K562 (cell line): ENCODE results near the gene TIMM50. TPM values are rescaled to one million over a fixed set of nuclear protein-coding genes. Genes with fewer than 3 reads are reported as not detected.
A peak's percentile ranks its signal among the peaks of the same experiment; 100 is the strongest.

Experiments used
- ARID4B ChIP-seq: sonication (generic); formaldehyde crosslinking; IDR thresholded peaks from 2 replicates; pipeline ENCODE4 v1.8.0; 2022; ENCODE audit warnings: mild to moderate bottlenecking, missing genetic modification reagents
- ATF6 ChIP-seq: sonication (generic); formaldehyde crosslinking; IDR thresholded peaks from 2 replicates; pipeline ENCODE4 v1.4.0; 2020; ENCODE audit warnings: mild to moderate bottlenecking, missing genetic modification reagents
- ETV6 ChIP-seq, 3 experiments: fragments of 150-350 bp in 1 of 3; sonication (generic) in 1 of 3; formaldehyde crosslinking in 1 of 3; IDR thresholded peaks; 2 replicates each; pipeline versions ENCODE4 v1.6.1 to v1.8.0; 2014 to 2022; ENCODE audit warnings: borderline replicate concordance in 2 of 3, low read depth in 2 of 3, antibody characterized with exemption in 1 of 3, low read length in 1 of 3, mild to moderate bottlenecking in 1 of 3, missing genetic modification reagents in 1 of 3
- HCFC1 ChIP-seq: IDR thresholded peaks from 2 replicates; pipeline ENCODE4 v1.6.1; 2012; ENCODE audit warnings: low read depth, low read length, improper control_type of control experiment
- HNRNPK ChIP-seq: fragments of 200-400 bp; formaldehyde crosslinking; IDR thresholded peaks from one replicate; pipeline ENCODE4 v1.6.1; 2018; ENCODE audit warnings: mild to moderate bottlenecking, low read depth, low read length; ENCODE audit not compliant: poor library complexity, severe bottlenecking
- IFI16 ChIP-seq: fragments of 250-450 bp; sonication (Bioruptor Pico); IDR thresholded peaks from 2 replicates; pipeline ENCODE4 v2.1.2; 2022; ENCODE audit warnings: mild to moderate bottlenecking, inconsistent platforms
- NR0B1 ChIP-seq: fragments of 450-650 bp; IDR thresholded peaks from one replicate; pipeline ENCODE4 v1.6.1; 2018; ENCODE audit warnings: mild to moderate bottlenecking, moderate library complexity; ENCODE audit not compliant: partially characterized antibody
- PYGO2 ChIP-seq: fragments of 450-650 bp; IDR thresholded peaks from 2 replicates; pipeline ENCODE4 v1.6.1; 2016; ENCODE audit warnings: mild to moderate bottlenecking, missing genetic modification characterization, moderate library complexity, missing compliant biosample characterization
- SAP30 ChIP-seq: fragments of 200-600 bp; sonication (generic); IDR thresholded peaks from 2 replicates; pipeline ENCODE4 v1.6.1; 2012; ENCODE audit warnings: borderline replicate concordance, low read depth, mild to moderate bottlenecking, moderate library complexity, low read length, control low read depth, inconsistent platforms; ENCODE audit not compliant: insufficient read depth, poor library complexity, severe bottlenecking
- TAF7 ChIP-seq: fragments of 450-650 bp; IDR thresholded peaks from 2 replicates; pipeline ENCODE4 v1.6.1; 2016; ENCODE audit warnings: missing genetic modification characterization, missing compliant biosample characterization
- TCFL5 ChIP-seq: fragments of 250-450 bp; sonication (Bioruptor Pico); conservative IDR thresholded peaks from 2 replicates; pipeline ENCODE4 v1.6.1; 2021; ENCODE audit warnings: mild to moderate bottlenecking, moderate library complexity, matching md5 sums
- ZC3H4 ChIP-seq: sonication (generic); formaldehyde crosslinking; IDR thresholded peaks from 2 replicates; pipeline ENCODE4 v1.9.0; 2021; ENCODE audit warnings: missing genetic modification reagents, borderline replicate concordance
- ZNF79 ChIP-seq: fragments of 250-450 bp; sonication (Bioruptor Pico); IDR thresholded peaks from 2 replicates; pipeline ENCODE4 v1.4.0; 2020; ENCODE audit warnings: low read depth, mild to moderate bottlenecking, moderate library complexity
- polyA plus RNA-seq, 8 experiments: library from polyadenylated mRNA; depleted of rRNA in 4 of 8; stranded (reverse) in 5 of 8; unstranded in 3 of 8; fragments of >200 nt; fragmentation: Nextera tagmentation in 2 of 8; fragmentation: Illumina TruSeq in 1 of 8; extraction: Ambion mirVana in 2 of 8; extraction: Trizol in 1 of 8; gene quantifications; 2 replicates each; pipeline versions ENCODE4 v1.2.1 to v1.2.3, GENCODE V29; 2011 to 2014; ENCODE audit warnings: inconsistent platforms in 1 of 8, missing spikeins in 1 of 8
- total RNA-seq, 7 experiments: library from RNA; depleted of rRNA in 6 of 7; stranded (reverse); fragments of >200 nt in 6 of 7; fragmentation: Illumina TruSeq in 2 of 7; extraction: Trizol in 2 of 7; gene quantifications; 2 replicates each; pipeline versions ENCODE4 v1.2.1 to v1.2.3, GENCODE V29; 2011 to 2021; ENCODE audit warnings: low replicate concordance in 1 of 7
- TF ChIP-seq, protein P1 (sequence below): sonication (generic); formaldehyde crosslinking; IDR thresholded peaks from 2 replicates; pipeline ENCODE4 v1.5.0; 2020; ENCODE audit warnings: missing genetic modification reagents
- TF ChIP-seq, protein P2 (sequence below): IDR thresholded peaks from 2 replicates; pipeline ENCODE4 v1.6.1; 2014; ENCODE audit warnings: antibody characterized with exemption

The TIMM50 gene
- total and polyA plus RNA-seq, 9 of the 15 experiments (the other 6 are each of a cell fraction or from before 2014, with no cell fraction given), result 28.3 to 221 (median 170) TPM

GRCh38 chr19:39506944-39507714 is 26.5 kb downstream of the TIMM50 start (continued):
- TF ChIP-seq NR0B1, result no peak
- peak; percentile 66 for TF ChIP-seq SAP30
- TF ChIP-seq ZC3H4, result no peak
- no peak for TF ChIP-seq IFI16 (CRISPR knock-in tag)
- peak; percentile 97 for TF ChIP-seq ATF6 (CRISPR knock-in tag)
- TF ChIP-seq HCFC1, result no peak
- TF ChIP-seq TAF7 (tag), result no peak
- TF ChIP-seq TCFL5 (CRISPR knock-in tag), result no peak
- TF ChIP-seq ZNF79 (CRISPR knock-in tag), result no peak
- TF ChIP-seq HNRNPK, result no peak
- TF ChIP-seq PYGO2 (tag), result no peak
- TF ChIP-seq, protein P1, sequence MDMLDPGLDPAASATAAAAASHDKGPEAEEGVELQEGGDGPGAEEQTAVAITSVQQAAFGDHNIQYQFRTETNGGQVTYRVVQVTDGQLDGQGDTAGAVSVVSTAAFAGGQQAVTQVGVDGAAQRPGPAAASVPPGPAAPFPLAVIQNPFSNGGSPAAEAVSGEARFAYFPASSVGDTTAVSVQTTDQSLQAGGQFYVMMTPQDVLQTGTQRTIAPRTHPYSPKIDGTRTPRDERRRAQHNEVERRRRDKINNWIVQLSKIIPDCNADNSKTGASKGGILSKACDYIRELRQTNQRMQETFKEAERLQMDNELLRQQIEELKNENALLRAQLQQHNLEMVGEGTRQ (CRISPR knock-in tag), result peak; percentile 59
- peak; percentile 68; the same call in 1 of the 2 replicates for TF ChIP-seq ARID4B
- no peak for TF ChIP-seq ETV6 (IDR thresholded peaks at IDR 0.05; ENCODE audit: borderline replicate concordance in 1 of 2, low read depth in 2 of 2, low read length in 1 of 2)
- peak; percentile 91; the same call in 1 of the 2 replicates for TF ChIP-seq ETV6 (CRISPR knock-in tag; IDR thresholded peaks at IDR 0.05; ENCODE audit: borderline replicate concordance)
- TF ChIP-seq, protein P2, sequence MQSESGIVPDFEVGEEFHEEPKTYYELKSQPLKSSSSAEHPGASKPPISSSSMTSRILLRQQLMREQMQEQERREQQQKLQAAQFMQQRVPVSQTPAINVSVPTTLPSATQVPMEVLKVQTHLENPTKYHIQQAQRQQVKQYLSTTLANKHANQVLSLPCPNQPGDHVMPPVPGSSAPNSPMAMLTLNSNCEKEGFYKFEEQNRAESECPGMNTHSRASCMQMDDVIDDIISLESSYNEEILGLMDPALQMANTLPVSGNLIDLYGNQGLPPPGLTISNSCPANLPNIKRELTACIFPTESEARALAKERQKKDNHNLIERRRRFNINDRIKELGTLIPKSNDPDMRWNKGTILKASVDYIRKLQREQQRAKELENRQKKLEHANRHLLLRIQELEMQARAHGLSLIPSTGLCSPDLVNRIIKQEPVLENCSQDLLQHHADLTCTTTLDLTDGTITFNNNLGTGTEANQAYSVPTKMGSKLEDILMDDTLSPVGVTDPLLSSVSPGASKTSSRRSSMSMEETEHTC, result no peak
